HCT116 (cell line): Measurements from ENCODE around the gene ORAI2. TPM values are rescaled to one million over a fixed set of nuclear protein-coding genes. Genes with fewer than 3 reads are reported as not detected.
A peak's percentile ranks its signal among the peaks of the same experiment; 100 is the strongest.
"Not testable (repeated sequence)": the region's sequence is repeated elsewhere in the genome, so short reads cannot be mapped to it uniquely, and the experiment has no call there.

Experiments
- ATAC-seq: fragments of 200-7000 bp; cut with Tn5 transposase; 2 replicates; pipeline ENCODE4 v1.9.1; 2020; ENCODE audit warnings: mild to moderate bottlenecking, moderate library complexity
- BruUV-seq: library from RNA; stranded (reverse); fragments of 400-500 nt; replicated peaks from 2 replicates; lab custom pipeline; 2021; lab: Mats Ljungman, UMichigan
- CTCF ChIA-PET: fragments of 300-600 bp; sonication (Branson Sonifier 250); formaldehyde crosslinking; loops from one replicate; lab custom pipeline; 2021; ENCODE audit warnings: antibody characterized with exemption; lab: Charles Lee
- POLR2A ChIA-PET: fragments of 300-600, 350-600 bp; sonication (Branson Sonifier 250); formaldehyde crosslinking; loops from one replicate; lab custom pipeline; 2021; ENCODE audit warnings: antibody characterized with exemption; lab: Charles Lee
- RAD21 ChIA-PET, 2 experiments: fragments of 300-600 bp; sonication (Branson Sonifier 250); formaldehyde crosslinking; loops; one replicate each; lab custom pipeline; 2023; ENCODE audit warnings: low total read pairs in 2 of 2; ENCODE audit not compliant: uncharacterized antibody in 2 of 2, unreplicated experiment in 2 of 2, low non-redundant PET in 1 of 2; lab: Charles Lee
- DNase-seq: peaks from one replicate; pipeline ENCODE4 v3.0.0-alpha.2; 2010; ENCODE audit warnings: low read depth, low spot score
- H2AFZ ChIP-seq: fragments of 200-600 bp; shearing (Covaris generic), sonication (generic); 2 replicates; pipeline ENCODE4 v1.6.1; 2017; ENCODE audit warnings: low read depth, mixed run types, mixed read lengths, antibody characterized with exemption, low read length; ENCODE audit not compliant: poor library complexity, severe bottlenecking
- H3K27ac ChIP-seq: 2 replicates; pipeline ENCODE4 v1.5.1; 2012; ENCODE audit warnings: low read depth, low read length
- H3K27me3 ChIP-seq: fragments of 200-600 bp; sonication (generic); 2 replicates; pipeline ENCODE4 v1.6.1; 2016; ENCODE audit warnings: mixed run types, low read length, mixed read lengths; ENCODE audit not compliant: insufficient read depth
- H3K36me3 ChIP-seq, 2 experiments: fragments of 200-500 bp in 1 of 2; fragments of 200-600 bp in 1 of 2; sonication (Bioruptor generic) in 1 of 2; sonication (generic) in 1 of 2; 2 replicates each; pipeline versions ENCODE4 v1.5.1 to v1.6.1; 2014 to 2016; ENCODE audit warnings: low read length in 2 of 2, inconsistent platforms in 1 of 2, mixed read lengths in 1 of 2, mixed run types in 1 of 2; ENCODE audit not compliant: insufficient read depth in 2 of 2, control insufficient read depth in 1 of 2
- H3K4me1 ChIP-seq, 2 experiments: fragments of 200-600 bp in 1 of 2; sonication (generic) in 1 of 2; 2 replicates each; pipeline versions ENCODE4 v1.5.1 to v1.6.1; 2012 to 2017; ENCODE audit warnings: low read length in 2 of 2, inconsistent platforms in 1 of 2, mild to moderate bottlenecking in 1 of 2, mixed read lengths in 1 of 2, mixed run types in 1 of 2, moderate library complexity in 1 of 2; ENCODE audit not compliant: insufficient read depth in 2 of 2, control insufficient read depth in 1 of 2
- H3K4me2 ChIP-seq: fragments of 200-600 bp; sonication (generic); 2 replicates; pipeline ENCODE4 v1.6.1; 2017; ENCODE audit warnings: mixed run types, low read length, mixed read lengths
- H3K4me3 ChIP-seq, 2 experiments: fragments of 200-600 bp in 1 of 2; sonication (generic) in 1 of 2; replicated peaks in 1 of 2; 2 replicates each; pipeline ENCODE4 v1.5.1; 2011 to 2016; ENCODE audit warnings: low read length in 2 of 2, control low read depth in 1 of 2, low read depth in 1 of 2, mild to moderate bottlenecking in 1 of 2, mixed read lengths in 1 of 2, mixed run types in 1 of 2
- H3K79me2 ChIP-seq: fragments of 200-600 bp; sonication (generic); 2 replicates; pipeline ENCODE4 v1.6.1; 2017; ENCODE audit warnings: mild to moderate bottlenecking, mixed run types, low read length, moderate library complexity, mixed read lengths; ENCODE audit not compliant: insufficient read depth
- H3K9ac ChIP-seq: fragments of 200-600 bp; sonication (generic); 2 replicates; pipeline ENCODE4 v1.6.1; 2016; ENCODE audit warnings: low read length, mixed read lengths
- H3K9me2 ChIP-seq: fragments of 200-600 bp; sonication (generic), shearing (Covaris generic); 2 replicates; pipeline ENCODE4 v1.6.1; 2017; ENCODE audit warnings: mixed run types, mild to moderate bottlenecking, moderate library complexity; ENCODE audit not compliant: insufficient read depth
- H3K9me3 ChIP-seq, 2 experiments: fragments of 200-500 bp in 1 of 2; fragments of 200-600 bp in 1 of 2; sonication (Bioruptor generic) in 1 of 2; sonication (generic) in 1 of 2; 2 replicates each; pipeline ENCODE4 v1.6.1; 2014 to 2017; ENCODE audit warnings: low read length in 2 of 2, mixed read lengths in 2 of 2, inconsistent platforms in 1 of 2, low read depth in 1 of 2, mild to moderate bottlenecking in 1 of 2, mixed run types in 1 of 2, moderate library complexity in 1 of 2; ENCODE audit not compliant: control insufficient read depth in 1 of 2, insufficient read depth in 1 of 2
- H4K20me1 ChIP-seq: fragments of 200-600 bp; sonication (generic), shearing (Covaris generic); 2 replicates; pipeline ENCODE4 v1.6.1; 2017; ENCODE audit warnings: mixed run types, mild to moderate bottlenecking, moderate library complexity; ENCODE audit not compliant: insufficient read depth
- RAD21 ChIP-seq: IDR thresholded peaks from 2 replicates; pipeline ENCODE4 v1.6.1; 2012; ENCODE audit warnings: low read depth, mild to moderate bottlenecking
- intact Hi-C: fragments of 100-400 bp; cut with micrococcal nuclease; formaldehyde crosslinking; loops from 2 replicates; pipeline ENCODE4 v1.10.0; 2022
- total RNA-seq: library from RNA; stranded (reverse); gene quantifications from one replicate; pipeline ENCODE4 v1.2.1, GENCODE V29; 2021; ENCODE audit not compliant: unreplicated experiment
- TF ChIP-seq, protein P1 (sequence below), 3 experiments: fragments of 200-600 bp in 1 of 3; sonication (generic) in 1 of 3; IDR thresholded peaks in 2 of 3; conservative IDR thresholded peaks in 1 of 3; 2 replicates each; pipeline ENCODE4 v1.5.1; 2012 to 2017; ENCODE audit warnings: low read depth in 2 of 3, low read length in 2 of 3, antibody characterized with exemption in 1 of 3, borderline replicate concordance in 1 of 3, control low read depth in 1 of 3, mild to moderate bottlenecking in 1 of 3, mixed read lengths in 1 of 3, mixed run types in 1 of 3, moderate library complexity in 1 of 3; ENCODE audit not compliant: insufficient read depth in 1 of 3

The ORAI2 gene
- total RNA-seq, 1 experiment from 2014 or later, result 13.2 TPM

DNA sequence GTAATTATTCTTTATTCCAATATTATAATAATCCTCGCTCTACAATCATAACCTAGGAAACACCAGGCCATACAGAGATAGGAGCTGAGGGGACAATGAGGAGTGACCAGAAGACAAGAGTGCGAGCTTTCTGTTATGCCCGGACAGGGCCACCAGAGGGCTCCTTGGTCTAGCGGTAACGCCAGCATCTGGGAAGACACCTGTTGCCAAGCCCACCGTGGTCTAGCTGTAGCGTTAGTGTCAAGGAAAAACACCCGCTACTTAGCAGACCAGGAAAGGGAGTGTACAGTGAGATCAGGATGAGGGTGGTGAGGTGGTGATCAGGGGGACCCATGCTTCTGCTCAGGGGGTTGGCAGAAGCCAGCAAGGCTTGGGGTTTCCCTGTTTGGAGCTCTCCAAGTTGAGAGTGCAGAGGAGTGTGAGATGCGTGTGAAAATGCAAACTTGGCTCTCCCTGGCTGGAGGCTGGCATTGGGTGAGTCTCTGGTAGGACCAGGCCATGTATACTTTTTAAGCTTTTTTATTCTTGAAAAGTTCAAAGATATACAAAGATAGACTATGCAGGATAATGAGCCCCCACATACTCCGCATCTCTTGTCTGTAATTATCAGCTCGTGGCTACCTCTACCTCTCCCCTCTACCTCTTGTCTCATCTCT, 46.7 kb downstream of the ORAI2 start:
- BruUV-seq, intact Hi-C loops, H3K9ac ChIP-seq, POLR2A ChIA-PET, DNase-seq, H4K20me1 ChIP-seq, H3K27ac ChIP-seq, H3K9me2 ChIP-seq, H2AFZ ChIP-seq, H3K9me3 ChIP-seq, H3K4me3 ChIP-seq, H3K4me2 ChIP-seq, H3K36me3 ChIP-seq, ATAC-seq, H3K4me1 ChIP-seq, H3K27me3 ChIP-seq, CTCF ChIA-PET, RAD21 ChIA-PET, H3K79me2 ChIP-seq: not testable (repeated sequence)
- TF ChIP-seq, protein P1, sequence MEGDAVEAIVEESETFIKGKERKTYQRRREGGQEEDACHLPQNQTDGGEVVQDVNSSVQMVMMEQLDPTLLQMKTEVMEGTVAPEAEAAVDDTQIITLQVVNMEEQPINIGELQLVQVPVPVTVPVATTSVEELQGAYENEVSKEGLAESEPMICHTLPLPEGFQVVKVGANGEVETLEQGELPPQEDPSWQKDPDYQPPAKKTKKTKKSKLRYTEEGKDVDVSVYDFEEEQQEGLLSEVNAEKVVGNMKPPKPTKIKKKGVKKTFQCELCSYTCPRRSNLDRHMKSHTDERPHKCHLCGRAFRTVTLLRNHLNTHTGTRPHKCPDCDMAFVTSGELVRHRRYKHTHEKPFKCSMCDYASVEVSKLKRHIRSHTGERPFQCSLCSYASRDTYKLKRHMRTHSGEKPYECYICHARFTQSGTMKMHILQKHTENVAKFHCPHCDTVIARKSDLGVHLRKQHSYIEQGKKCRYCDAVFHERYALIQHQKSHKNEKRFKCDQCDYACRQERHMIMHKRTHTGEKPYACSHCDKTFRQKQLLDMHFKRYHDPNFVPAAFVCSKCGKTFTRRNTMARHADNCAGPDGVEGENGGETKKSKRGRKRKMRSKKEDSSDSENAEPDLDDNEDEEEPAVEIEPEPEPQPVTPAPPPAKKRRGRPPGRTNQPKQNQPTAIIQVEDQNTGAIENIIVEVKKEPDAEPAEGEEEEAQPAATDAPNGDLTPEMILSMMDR (IDR thresholded peaks at IDR 0.05 in 2 of 3, conservative IDR thresholded peaks at IDR 0.05 in 1 of 3; ENCODE audit: borderline replicate concordance in 1 of 3, insufficient read depth in 1 of 3, low read depth in 2 of 3, low read length in 2 of 3), result peak; percentile 24 to 30 (median 25); a peak in 4 of 6 replicates
- TF ChIP-seq RAD21, result peak; percentile 41; the same call in 1 of the 2 replicates

DNA sequence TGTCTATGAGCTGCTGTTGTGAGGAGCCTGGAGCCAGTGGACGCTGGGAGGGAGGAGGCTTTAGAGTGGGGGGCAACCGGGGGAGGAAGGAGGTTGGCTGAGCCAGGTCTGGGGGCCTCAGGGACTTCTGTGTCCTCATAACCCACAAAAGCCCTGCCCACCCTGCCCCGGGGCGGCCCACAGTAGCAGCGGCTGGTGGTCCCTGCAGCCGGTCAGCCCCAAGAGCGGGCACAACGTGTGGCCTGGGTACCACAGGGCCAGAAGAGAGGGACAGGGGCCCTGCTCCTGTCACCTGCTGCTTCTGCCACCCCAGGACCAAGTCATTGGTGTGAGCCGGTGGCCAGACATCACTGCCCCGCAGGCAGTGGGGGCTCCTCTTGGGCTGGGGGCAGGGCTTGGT, 48.6 kb downstream of the ORAI2 start:
- H4K20me1 ChIP-seq, RAD21 ChIA-PET, H3K9me3 ChIP-seq, H3K27me3 ChIP-seq, H3K27ac ChIP-seq, H3K4me2 ChIP-seq, H2AFZ ChIP-seq, H3K4me3 ChIP-seq, POLR2A ChIA-PET, H3K79me2 ChIP-seq, H3K4me1 ChIP-seq, intact Hi-C loops, H3K36me3 ChIP-seq, CTCF ChIA-PET, H3K9me2 ChIP-seq, BruUV-seq, DNase-seq, ATAC-seq, H3K9ac ChIP-seq: not testable (repeated sequence)

DNA sequence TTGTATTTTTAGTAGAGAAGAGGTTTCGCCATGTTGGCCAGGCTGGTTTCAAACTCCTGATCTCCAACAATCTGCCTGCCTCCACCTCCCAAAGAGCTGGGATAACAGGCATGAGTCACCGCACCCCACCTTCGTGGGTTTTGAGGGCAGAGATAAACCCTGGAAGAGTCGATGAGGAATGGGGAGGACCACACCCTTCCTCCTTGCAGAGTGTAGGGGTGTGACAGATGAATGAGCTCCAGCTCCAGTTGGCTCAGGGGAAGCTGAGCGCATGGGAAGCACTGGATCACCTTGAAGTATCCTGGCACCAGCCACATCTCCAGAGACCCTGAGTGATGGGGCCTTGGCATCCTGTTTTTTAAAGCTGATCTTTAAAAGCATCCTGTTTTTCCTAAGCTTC, 50.9 kb downstream of the ORAI2 start:
- H3K79me2 ChIP-seq, DNase-seq, RAD21 ChIA-PET, H3K4me1 ChIP-seq, CTCF ChIA-PET, H4K20me1 ChIP-seq, intact Hi-C loops, POLR2A ChIA-PET, H3K9me2 ChIP-seq, H3K4me3 ChIP-seq, H2AFZ ChIP-seq, H3K27ac ChIP-seq, H3K4me2 ChIP-seq, H3K9ac ChIP-seq, H3K36me3 ChIP-seq, H3K27me3 ChIP-seq, H3K9me3 ChIP-seq, BruUV-seq: not testable (repeated sequence)
- peak; percentile 70 for ATAC-seq

DNA sequence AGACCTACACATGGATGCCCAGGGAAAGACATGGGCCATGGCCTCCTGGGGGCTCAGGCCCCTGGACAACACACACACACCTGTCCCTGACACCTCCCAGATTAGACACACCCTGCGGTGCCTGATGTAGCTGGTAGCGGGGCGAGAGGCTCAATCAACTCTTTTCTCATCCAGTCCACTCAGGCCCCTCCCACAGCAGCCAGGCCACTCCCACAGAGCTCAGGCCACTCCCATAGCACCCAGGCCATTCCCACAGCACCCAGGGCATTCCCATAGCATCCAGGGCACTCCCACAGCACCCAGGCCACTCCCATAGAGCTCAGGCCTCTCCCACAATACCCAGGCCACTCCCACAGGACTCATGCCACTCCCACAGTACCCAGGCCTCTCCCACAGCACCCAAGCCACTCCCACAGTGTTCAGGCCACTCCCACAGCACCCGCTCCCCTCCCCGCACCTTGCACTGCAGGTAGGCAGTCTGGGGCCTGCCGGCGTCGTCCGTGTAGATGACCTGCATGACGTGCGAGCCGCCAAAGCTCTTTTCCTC, 57.2 kb downstream of the ORAI2 start:
- H3K9me3 ChIP-seq, H2AFZ ChIP-seq, H4K20me1 ChIP-seq, POLR2A ChIA-PET, H3K4me2 ChIP-seq, H3K4me1 ChIP-seq, BruUV-seq, H3K9ac ChIP-seq, CTCF ChIA-PET, H3K27ac ChIP-seq, H3K27me3 ChIP-seq, RAD21 ChIA-PET, DNase-seq, H3K4me3 ChIP-seq, intact Hi-C loops, H3K79me2 ChIP-seq, H3K9me2 ChIP-seq, H3K36me3 ChIP-seq: not testable (repeated sequence)
- ATAC-seq, result peak; percentile 95
